HG03460 (cell line): ENCODE data around the gene OR10G3.

Source experiments
- ATAC-seq: cut with Tn5 transposase; IDR thresholded peaks from one replicate; pipeline ENCODE4 v1.9.1; 2021; ENCODE audit not compliant: unreplicated experiment

Gene OR10G3

GRCh38 chr14:21536418-21537089 lies 43.3 kb downstream of the OR10G3 start:
- no peak for ATAC-seq

GRCh38 chr14:21535545-21536417 lies 44.1 kb downstream of the OR10G3 start:
- no peak for ATAC-seq

- no peak for ATAC-seq
Measured at GRCh38 chr14:21534576-21534975, 45.3 kb downstream of the OR10G3 start.

- no peak for ATAC-seq
Measured at GRCh38 chr14:21533294-21533693, 46.6 kb downstream of the OR10G3 start.

- no peak for ATAC-seq
Measured at GRCh38 chr14:21529515-21529914, 50.4 kb downstream of the OR10G3 start.

- ATAC-seq: no peak
Measured at GRCh38 chr14:21528381-21529348, 51.2 kb downstream of the OR10G3 start.

- ATAC-seq: no peak
Measured at GRCh38 chr14:21527318-21527679, 52.6 kb downstream of the OR10G3 start.

GRCh38 chr14:21526672-21527317 lies 53.1 kb downstream of the OR10G3 start:
- ATAC-seq: no peak

- ATAC-seq: no peak
Measured at GRCh38 chr14:21525962-21526671, 53.8 kb downstream of the OR10G3 start, which contains the start of gene SALL2. Gene SALL2, minus strand, starts transcription at chr14:21526346. Its CDS starts 219 bp downstream, at chr14:21526127.

GRCh38 chr14:21525571-21525961 lies 54.3 kb downstream of the OR10G3 start:
- ATAC-seq: no peak

- ATAC-seq: no peak
Measured at GRCh38 chr14:21524575-21525490, 55.0 kb downstream of the OR10G3 start.

- ATAC-seq: no peak
Measured at GRCh38 chr14:21523203-21523602, 56.7 kb downstream of the OR10G3 start.

GRCh38 chr14:21521501-21521900 lies 58.4 kb downstream of the OR10G3 start:
- ATAC-seq: no peak

GRCh38 chr14:21520767-21521166 lies 59.1 kb downstream of the OR10G3 start:
- ATAC-seq: no peak

- no peak for ATAC-seq
Measured at GRCh38 chr14:21518725-21519124, 61.2 kb downstream of the OR10G3 start.
